ENCODE results near the gene METTL17.
"Not testable (repeated sequence)": the region's sequence is repeated elsewhere in the genome, so short reads cannot be mapped to it uniquely, and the experiment has no call there.

Gene METTL17

DNA sequence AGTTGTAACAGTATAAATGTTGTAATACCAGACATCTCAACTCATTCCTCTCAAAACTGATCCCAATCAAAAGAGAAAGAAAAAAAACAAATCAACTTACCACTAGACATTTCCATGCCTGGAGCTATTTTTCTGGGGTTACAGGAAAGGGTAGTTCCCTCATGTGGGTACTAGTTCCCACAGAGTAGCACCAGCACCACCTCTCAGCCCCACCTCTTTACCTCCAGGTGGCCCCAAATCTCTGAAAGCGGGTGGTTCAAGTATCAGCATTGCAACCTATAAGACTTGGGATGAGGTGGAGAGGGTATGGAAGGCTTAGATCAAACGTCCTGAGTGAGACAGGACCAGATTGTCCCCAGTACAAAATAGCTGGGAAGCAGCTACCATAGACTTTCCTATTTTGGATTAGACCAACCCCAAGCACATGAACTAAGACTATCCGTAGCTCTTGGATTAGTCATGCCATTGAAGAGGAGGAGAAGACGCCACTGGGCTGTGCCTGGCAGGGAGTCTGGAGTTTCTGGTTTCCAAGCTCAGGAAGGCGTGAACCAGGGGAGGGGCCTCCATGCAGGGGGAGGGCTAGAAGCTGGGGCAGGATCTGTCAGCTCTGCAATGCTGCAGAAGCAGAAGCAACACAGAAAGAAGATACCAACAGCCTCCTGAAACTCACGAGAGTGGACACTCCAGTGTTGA is 9.0 kb downstream of the METTL17 start, which contains the start of gene SLC39A2:
Gene SLC39A2, plus strand, starts transcription at position 620 of the 693 bp plus-strand sequence. CDS start 154 bp downstream, outside the sequence.
- H3K27ac ChIP-seq, result no peak within 1 kb of the TSS
- no peaks in the 10 kb centered on the region for H3K79me2 ChIP-seq (ENCODE audit: insufficient read depth, low read depth)
- no peak within 1 kb of the TSS for H3K9ac ChIP-seq
- H3K27me3 ChIP-seq (ENCODE audit: insufficient read depth, low read depth), result no peaks in the 10 kb centered on the region
- H4K20me1 ChIP-seq (ENCODE audit: insufficient read depth), result no peaks in the 10 kb centered on the region
- TF ChIP-seq CTCF (conservative IDR thresholded peaks at IDR 0.05; ENCODE audit: low read depth, low read length), result no peak
- H3K4me3 ChIP-seq (IDR thresholded peaks at IDR 0.05; ENCODE audit: insufficient read depth, low read depth, low read length), result no peak within 1 kb of the TSS
- H3K4me1 ChIP-seq (ENCODE audit: low read depth, poor library complexity, severe bottlenecking), result no peaks in the 10 kb centered on the region
- no peak within 1 kb of the TSS for H3K4me2 ChIP-seq
- no peaks in the 10 kb centered on the region for H3K36me3 ChIP-seq (ENCODE audit: insufficient read depth)
- H2AFZ ChIP-seq (ENCODE audit: low read depth), result no peak within 1 kb of the TSS

GRCh38 chr14:20999591-20999990 is 9.8 kb downstream of the METTL17 start:
- no peak overlapping the region for H3K9ac ChIP-seq
- H3K4me2 ChIP-seq, result no peak overlapping the region
- no peaks in the 10 kb centered on the region for H4K20me1 ChIP-seq (ENCODE audit: insufficient read depth)
- H3K36me3 ChIP-seq (ENCODE audit: insufficient read depth), result no peaks in the 10 kb centered on the region
- no peaks in the 10 kb centered on the region for H3K27me3 ChIP-seq (ENCODE audit: insufficient read depth, low read depth)
- no peak overlapping the region for H3K4me3 ChIP-seq (IDR thresholded peaks at IDR 0.05; ENCODE audit: insufficient read depth, low read depth, low read length)
- TF ChIP-seq CTCF (conservative IDR thresholded peaks at IDR 0.05; ENCODE audit: low read depth, low read length), result no peak
- H3K79me2 ChIP-seq (ENCODE audit: insufficient read depth, low read depth), result no peaks in the 10 kb centered on the region
- H3K4me1 ChIP-seq (ENCODE audit: low read depth, poor library complexity, severe bottlenecking), result no peaks in the 10 kb centered on the region
- no peak overlapping the region for H2AFZ ChIP-seq (ENCODE audit: low read depth)
- no peak overlapping the region for H3K27ac ChIP-seq

- Histone ChIP-seq H3K27ac (no peak overlapping the region), H3K9ac (no peak overlapping the region), H3K4me3 (IDR thresholded peaks at IDR 0.05; ENCODE audit: insufficient read depth, low read depth, low read length) (no peak overlapping the region), H4K20me1 (ENCODE audit: insufficient read depth) (no peaks in the 10 kb centered on the region), H3K27me3 (ENCODE audit: insufficient read depth, low read depth) (no peaks in the 10 kb centered on the region), H3K79me2 (ENCODE audit: insufficient read depth, low read depth) (no peaks in the 10 kb centered on the region), H2AFZ (ENCODE audit: low read depth) (no peak overlapping the region), H3K4me1 (ENCODE audit: low read depth, poor library complexity, severe bottlenecking) (no peaks in the 10 kb centered on the region), H3K4me2 (no peak overlapping the region), H3K36me3 (ENCODE audit: insufficient read depth) (no peaks in the 10 kb centered on the region)
- no peak for TF ChIP-seq CTCF (conservative IDR thresholded peaks at IDR 0.05; ENCODE audit: low read depth, low read length)
These were observed 11.4 kb downstream of the METTL17 start for GRCh38 chr14:21001218-21001617.

- H3K4me2 ChIP-seq, result no peak overlapping the region
- H3K27ac ChIP-seq, result no peak overlapping the region
- H4K20me1 ChIP-seq (ENCODE audit: insufficient read depth), result no peaks in the 10 kb centered on the region
- no peak overlapping the region for H2AFZ ChIP-seq (ENCODE audit: low read depth)
- H3K27me3 ChIP-seq (ENCODE audit: insufficient read depth, low read depth), result no peaks in the 10 kb centered on the region
- H3K9ac ChIP-seq, result no peak overlapping the region
- TF ChIP-seq CTCF (conservative IDR thresholded peaks at IDR 0.05; ENCODE audit: low read depth, low read length), result no peak
- no peaks in the 10 kb centered on the region for H3K4me1 ChIP-seq (ENCODE audit: low read depth, poor library complexity, severe bottlenecking)
- H3K79me2 ChIP-seq (ENCODE audit: insufficient read depth, low read depth), result no peaks in the 10 kb centered on the region
- H3K4me3 ChIP-seq (IDR thresholded peaks at IDR 0.05; ENCODE audit: insufficient read depth, low read depth, low read length), result no peak overlapping the region
- no peaks in the 10 kb centered on the region for H3K36me3 ChIP-seq (ENCODE audit: insufficient read depth)
These were observed 14.1 kb downstream of the METTL17 start for GRCh38 chr14:21003788-21004346.

DNA sequence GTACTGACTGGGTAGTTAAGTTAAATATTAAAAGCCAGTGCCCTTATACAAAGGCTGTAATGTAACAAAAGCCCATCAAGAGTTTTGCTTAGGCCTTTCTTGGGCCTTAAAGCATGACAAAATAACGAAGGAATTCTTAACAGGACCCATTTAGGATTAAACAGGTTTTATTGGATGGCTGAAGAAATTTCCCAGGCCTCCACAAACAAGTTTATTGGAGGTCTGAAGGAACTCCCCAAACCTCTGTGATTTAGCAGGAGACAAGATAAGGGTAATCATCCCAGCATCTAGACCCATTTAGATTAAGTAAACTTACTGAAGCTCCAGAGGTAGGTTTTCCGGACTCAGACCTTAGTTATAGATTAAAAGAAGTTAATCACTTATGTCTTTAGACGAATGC is 19.9 kb downstream of the METTL17 start:
- H3K36me3 ChIP-seq (ENCODE audit: insufficient read depth); H3K27ac ChIP-seq; H4K20me1 ChIP-seq (ENCODE audit: insufficient read depth); H3K4me3 ChIP-seq (IDR thresholded peaks at IDR 0.05; ENCODE audit: insufficient read depth, low read depth, low read length); H3K9ac ChIP-seq; H3K79me2 ChIP-seq (ENCODE audit: insufficient read depth, low read depth); H2AFZ ChIP-seq (ENCODE audit: low read depth); H3K4me2 ChIP-seq; H3K27me3 ChIP-seq (ENCODE audit: insufficient read depth, low read depth); H3K4me1 ChIP-seq (ENCODE audit: low read depth, poor library complexity, severe bottlenecking): not testable (repeated sequence)
